PC-9 (cell line): ENCODE measurements around the gene SOD2. TPM values are rescaled to one million over a fixed set of nuclear protein-coding genes. Genes with fewer than 3 reads are reported as not detected.
"Not testable (repeated sequence)": the region's sequence is repeated elsewhere in the genome, so short reads cannot be mapped to it uniquely, and the experiment has no call there.

Source experiments
- BruUV-seq: library from RNA; stranded (reverse); fragments of 400-500 nt; replicated peaks from 2 replicates; lab custom pipeline; 2021; lab: Mats Ljungman, UMichigan
- CTCF ChIA-PET: fragments of 300-600 bp; sonication (Branson Sonifier 250); formaldehyde crosslinking; loops from one replicate; lab custom pipeline; 2022; ENCODE audit warnings: antibody characterized with exemption; lab: Charles Lee
- POLR2A ChIA-PET: fragments of 300-600 bp; sonication (Branson Sonifier 250); formaldehyde crosslinking; loops from one replicate; lab custom pipeline; 2022; ENCODE audit warnings: antibody characterized with exemption; ENCODE audit not compliant: unreplicated experiment; lab: Charles Lee
- DNase-seq, 2 experiments: peaks; one replicate each; pipeline versions ENCODE4 v3.0.0 to v3.0.0-alpha.2; 2015 to 2022; ENCODE audit warnings: mixed read lengths in 1 of 2
- H2AFZ ChIP-seq: fragments of 200-600 bp; sonication (generic); 2 replicates; pipeline ENCODE4 v1.8.1; 2017; ENCODE audit warnings: antibody characterized with exemption
- H3F3A ChIP-seq: fragments of 200-600 bp; sonication (generic); 2 replicates; pipeline ENCODE4 v1.8.1; 2017; ENCODE audit warnings: antibody characterized with exemption, mild to moderate bottlenecking, low read depth; ENCODE audit not compliant: insufficient read depth
- H3K27ac ChIP-seq: fragments of 200-600 bp; sonication (generic); 2 replicates; pipeline ENCODE4 v1.6.1; 2016; ENCODE audit warnings: mixed run types
- H3K27me3 ChIP-seq: fragments of 200-600 bp; sonication (generic); 2 replicates; pipeline ENCODE4 v1.6.1; 2016; ENCODE audit warnings: low read depth, mixed run types; ENCODE audit not compliant: insufficient read depth
- H3K36me3 ChIP-seq: fragments of 200-600 bp; sonication (generic); 2 replicates; pipeline ENCODE4 v1.6.1; 2016; ENCODE audit warnings: low read depth, mixed run types
- H3K4me1 ChIP-seq: fragments of 200-600 bp; sonication (generic); replicated peaks from 2 replicates; pipeline ENCODE4 v1.6.1; 2016; ENCODE audit warnings: mixed run types; ENCODE audit not compliant: insufficient read depth
- H3K4me2 ChIP-seq: fragments of 200-600 bp; sonication (generic); 2 replicates; pipeline ENCODE4 v1.6.1; 2017; ENCODE audit warnings: mixed run types
- H3K4me3 ChIP-seq: fragments of 200-600 bp; sonication (generic); 2 replicates; pipeline ENCODE4 v1.6.1; 2016; ENCODE audit warnings: mixed run types
- H3K79me2 ChIP-seq: fragments of 200-600 bp; sonication (generic); 2 replicates; pipeline ENCODE4 v1.6.1; 2017; ENCODE audit warnings: low read depth, mixed run types
- H3K9me2 ChIP-seq: fragments of 200-600 bp; sonication (generic); 2 replicates; pipeline ENCODE4 v1.8.1; 2017; ENCODE audit warnings: mild to moderate bottlenecking; ENCODE audit not compliant: insufficient read depth
- H3K9me3 ChIP-seq: fragments of 200-600 bp; sonication (generic); 2 replicates; pipeline ENCODE4 v1.8.1; 2016; ENCODE audit warnings: low read depth; ENCODE audit not compliant: insufficient read depth
- H4K20me1 ChIP-seq: fragments of 200-600 bp; sonication (generic); 2 replicates; pipeline ENCODE4 v1.8.1; 2017; ENCODE audit not compliant: insufficient read depth
- CTCF ChIP-seq: fragments of 200-600 bp; sonication (generic); conservative IDR thresholded peaks from 2 replicates; pipeline ENCODE4 v1.6.1; 2017; ENCODE audit warnings: mixed run types, antibody characterized with exemption, mild to moderate bottlenecking, moderate library complexity
- EZH2 ChIP-seq: fragments of 200-600 bp; sonication (generic); IDR thresholded peaks from 2 replicates; pipeline ENCODE4 v1.8.0; 2017; ENCODE audit warnings: antibody characterized with exemption, low read depth
- intact Hi-C: fragments of 100-400 bp; cut with micrococcal nuclease; formaldehyde crosslinking; loops from one replicate; pipeline ENCODE4 v1.10.0; 2022; ENCODE audit not compliant: unreplicated experiment
- total RNA-seq: library from RNA; stranded (reverse); gene quantifications from 2 replicates; pipeline ENCODE4 v1.2.3, GENCODE V29; 2021

The SOD2 gene
- total RNA-seq, 1 experiment from 2014 or later, result 63.3 TPM

GRCh38 chr6:159724778-159725177, 31.7 kb upstream of the SOD2 start:
- 0 out of 2 replicates have a peak overlapping the region, but pooled peaks have one; percentile 17 for H3K4me3 ChIP-seq
- H3K27me3 ChIP-seq, result no peaks in the 10 kb centered on the region
- intact Hi-C loops, result no loop called here
- peaks cover 4% of the 10 kb centered on the region; the same call in 1 of the 2 replicates for H3K36me3 ChIP-seq
- no peaks in the 10 kb centered on the region for H3K9me3 ChIP-seq
- CTCF ChIA-PET, result interaction anchor here (0.6 to 0.7 kb wide), 2 partner anchors 26 to 48 kb away, joined by 5 to 9 read pairs; no protein-coding TSS in a partner anchor
- peaks cover 75% of the 10 kb centered on the region for H3K79me2 ChIP-seq
- H3K4me1 ChIP-seq, result peaks cover 9% of the 10 kb centered on the region
- H4K20me1 ChIP-seq, result peaks cover 19% of the 10 kb centered on the region
- no peak overlapping the region for H2AFZ ChIP-seq
- no TSS peak for BruUV-seq
- no peaks in the 10 kb centered on the region for H3K9me2 ChIP-seq
- POLR2A ChIA-PET, result no interaction called here
- H3F3A ChIP-seq, result peaks cover 8% of the 10 kb centered on the region; the same call in 1 of the 2 replicates
- no peak overlapping the region for H3K27ac ChIP-seq
- DNase-seq, result no peak
- TF ChIP-seq EZH2, result no peak
- no peak for TF ChIP-seq CTCF
- H3K4me2 ChIP-seq, result peak overlapping the region; percentile 91

GRCh38 chr6:159723259-159723658, 30.2 kb upstream of the SOD2 start:
- Histone ChIP-seq H3K79me2 (peaks cover 60% of the 10 kb centered on the region), H3K9me3 (no peaks in the 10 kb centered on the region), H2AFZ (no peak overlapping the region), H4K20me1 (0 out of 2 replicates have a peak, but pooled peaks cover 4% of the 10 kb centered on the region), H3K27me3 (no peaks in the 10 kb centered on the region), H3K4me3 (no peak overlapping the region), H3K27ac (no peak overlapping the region), H3K4me2 (no peak overlapping the region), H3K36me3 (0 out of 2 replicates have a peak, but pooled peaks cover 4% of the 10 kb centered on the region), H3F3A (peaks cover 8% of the 10 kb centered on the region; the same call in 1 of the 2 replicates), H3K9me2 (no peaks in the 10 kb centered on the region), H3K4me1 (no peaks in the 10 kb centered on the region; the same call in 1 of the 2 replicates)
- CTCF ChIA-PET, result no interaction called here
- DNase-seq, result no peak
- POLR2A ChIA-PET, result interaction anchor here (0.7 kb wide), 1 partner anchor 511 kb away, joined by 3 read pairs; no protein-coding TSS in a partner anchor
- intact Hi-C loops, result no loop called here
- TF ChIP-seq EZH2 (no peak), CTCF (no peak)
- BruUV-seq, result no TSS peak

GRCh38 chr6:159722655-159723054, 29.6 kb upstream of the SOD2 start:
- no peak for DNase-seq
- Histone ChIP-seq H3K4me3 (no peak overlapping the region), H3K36me3 (0 out of 2 replicates have a peak, but pooled peaks cover 4% of the 10 kb centered on the region), H4K20me1 (no peaks in the 10 kb centered on the region), H3K4me2 (no peak overlapping the region), H3K27ac (no peak overlapping the region), H3K27me3 (no peaks in the 10 kb centered on the region), H2AFZ (no peak overlapping the region), H3F3A (peaks cover 8% of the 10 kb centered on the region; the same call in 1 of the 2 replicates), H3K9me2 (no peaks in the 10 kb centered on the region), H3K79me2 (peaks cover 54% of the 10 kb centered on the region), H3K4me1 (no peaks in the 10 kb centered on the region; the same call in 1 of the 2 replicates), H3K9me3 (no peaks in the 10 kb centered on the region)
- BruUV-seq, result no TSS peak
- no peak for TF ChIP-seq CTCF
- no peak for TF ChIP-seq EZH2
- ChIA-PET POLR2A (interaction anchor here (0.6 to 0.7 kb wide), 2 partner anchors 68 to 510 kb away, joined by 3 read pairs; partner anchors contain the start of gene MRPL18), CTCF (no interaction called here)
- intact Hi-C loops, result no loop called here

GRCh38 chr6:159721981-159722380, 28.9 kb upstream of the SOD2 start:
- H3K27ac ChIP-seq, H3K4me3 ChIP-seq, DNase-seq, H3K4me2 ChIP-seq, intact Hi-C loops, BruUV-seq, H3K9me2 ChIP-seq, H2AFZ ChIP-seq, H3K9me3 ChIP-seq, H3K36me3 ChIP-seq, H3K4me1 ChIP-seq, H3K27me3 ChIP-seq, H4K20me1 ChIP-seq, POLR2A ChIA-PET: not testable (repeated sequence)
- Histone ChIP-seq H3K79me2 (peaks cover 52% of the 10 kb centered on the region), H3F3A (peaks cover 15% of the 10 kb centered on the region; the same call in 1 of the 2 replicates)
- CTCF ChIA-PET, result interaction anchor here (0.6 kb wide), 1 partner anchor 779 kb away, joined by 3 read pairs; no protein-coding TSS in a partner anchor
